GM12878 (cell line): ENCODE results near the gene GABRA6. TPM values are rescaled to one million over a fixed set of nuclear protein-coding genes. Genes with fewer than 3 reads are reported as not detected.

Experiments
- ATAC-seq: fragments of 200-7000 bp; cut with Tn5 transposase; 3 replicates; pipeline ENCODE4 v1.9.1; 2020; ENCODE audit warnings: mild to moderate bottlenecking, moderate library complexity
- BruUV-seq: library from RNA; stranded (reverse); fragments of 400-500 nt; replicated peaks from 2 replicates; lab custom pipeline; 2021; lab: Mats Ljungman, UMichigan
- CTCF ChIA-PET: fragments of 300-600 bp; sonication (Branson Sonifier 250); formaldehyde crosslinking; extraction: SDS; loops from one replicate; lab custom pipeline; 2021; ENCODE audit warnings: inconsistent platforms; lab: Yijun Ruan, JAX
- POLR2A ChIA-PET: fragments of 350-600 bp; formaldehyde crosslinking; extraction: SDS; loops from one replicate; lab custom pipeline; 2021; ENCODE audit warnings: inconsistent platforms; lab: Charles Lee
- RAD21 ChIA-PET: fragments of 300-600 bp; sonication (Branson Sonifier 250); formaldehyde crosslinking; loops from one replicate; lab custom pipeline; 2023; ENCODE audit warnings: antibody characterized with exemption; ENCODE audit not compliant: unreplicated experiment; lab: Charles Lee
- SMC1A ChIA-PET: fragments of 300-600 bp; sonication (Branson Sonifier 250); formaldehyde crosslinking; loops from one replicate; lab custom pipeline; 2023; ENCODE audit not compliant: unreplicated experiment, uncharacterized antibody; lab: Charles Lee
- DNase-seq: peaks from one replicate; pipeline ENCODE4 v3.0.0-alpha.2; 2011; ENCODE audit warnings: low read depth, low spot score
- FAIRE-seq: peaks from 3 replicates; lab custom pipeline; 2011; peaks lifted over from hg19 to GRCh38; lab: Jason Lieb, UNC
- H2AFZ ChIP-seq: 2 replicates; pipeline ENCODE4 v1.6.0; 2011; ENCODE audit warnings: low read depth, low read length, control low read depth; ENCODE audit not compliant: control insufficient read depth
- H3K27ac ChIP-seq: 2 replicates; pipeline ENCODE4 v1.5.1; 2011; ENCODE audit warnings: control low read depth; ENCODE audit not compliant: control insufficient read depth, insufficient read depth
- H3K27me3 ChIP-seq, 2 experiments: replicated peaks in 1 of 2; 2 replicates each; pipeline versions ENCODE4 v1.6.0 to v1.6.1; 2011; ENCODE audit warnings: low read length in 1 of 2; ENCODE audit not compliant: control insufficient read depth in 2 of 2, insufficient read depth in 2 of 2
- H3K36me3 ChIP-seq, 2 experiments: 2 replicates each; pipeline ENCODE4 v1.5.1; 2011; ENCODE audit warnings: low read length in 1 of 2; ENCODE audit not compliant: control insufficient read depth in 2 of 2, insufficient read depth in 2 of 2
- H3K4me1 ChIP-seq: 2 replicates; pipeline ENCODE4 v1.6.1; 2011; ENCODE audit warnings: mild to moderate bottlenecking, low read length, moderate library complexity, mixed read lengths; ENCODE audit not compliant: control insufficient read depth, insufficient read depth
- H3K4me2 ChIP-seq: 2 replicates; pipeline ENCODE4 v1.6.0; 2011; ENCODE audit warnings: control low read depth; ENCODE audit not compliant: control insufficient read depth, insufficient read depth
- H3K4me3 ChIP-seq: fragments of 200-600 bp; sonication (generic); 2 replicates; pipeline ENCODE4 v1.5.1; 2016
- H3K79me2 ChIP-seq: 2 replicates; pipeline ENCODE4 v1.6.0; 2011; ENCODE audit warnings: low read length; ENCODE audit not compliant: control insufficient read depth, insufficient read depth
- H3K9ac ChIP-seq: 2 replicates; pipeline ENCODE4 v1.8.0; 2011; ENCODE audit warnings: low read length, control low read depth, mixed read lengths; ENCODE audit not compliant: control insufficient read depth, insufficient read depth
- H3K9me3 ChIP-seq: replicated peaks from 3 replicates; pipeline ENCODE4 v1.5.1; 2011; ENCODE audit warnings: mild to moderate bottlenecking, low read length; ENCODE audit not compliant: control insufficient read depth, insufficient read depth
- H4K20me1 ChIP-seq: 2 replicates; pipeline ENCODE4 v1.6.0; 2011; ENCODE audit not compliant: control insufficient read depth, insufficient read depth
- BACH1 ChIP-seq: fragments of 450-650 bp; IDR thresholded peaks from 2 replicates; pipeline ENCODE4 v1.6.1; 2017; ENCODE audit warnings: mild to moderate bottlenecking, borderline replicate concordance
- JUND ChIP-seq: IDR thresholded peaks from 2 replicates; pipeline ENCODE4 v1.6.1; 2012; ENCODE audit warnings: low read depth, mild to moderate bottlenecking, low read length, improper control_type of control experiment, moderate library complexity
- MLLT1 ChIP-seq: fragments of 450-650 bp; IDR thresholded peaks from 2 replicates; pipeline ENCODE4 v1.6.1; 2016; ENCODE audit warnings: mild to moderate bottlenecking
- RFX5 ChIP-seq: IDR thresholded peaks from 2 replicates; pipeline ENCODE4 v1.6.1; 2011; ENCODE audit warnings: low read depth, low read length, improper control_type of control experiment
- ZBTB33 ChIP-seq: fragments of 450-650 bp; IDR thresholded peaks from 2 replicates; pipeline ENCODE4 v1.6.1; 2017; ENCODE audit warnings: mild to moderate bottlenecking
- WGBS: methylation state at CpG from one replicate; pipeline ENCODE4 v1.1.6; 2016; ENCODE audit warnings: low lambda C conversion rate; ENCODE audit not compliant: insufficient replicate concordance, insufficient coverage; ENCODE audit errors: missing lambda C conversion rate; 5-methylcytosine and 5-hydroxymethylcytosine counted together
- in situ Hi-C: fragments of 300-500 bp; cut with MboI; formaldehyde crosslinking; loops from 9 replicates; pipeline ENCODE4 v1.14.3; 2018; ENCODE audit warnings: mixed read lengths
- intact Hi-C: fragments of 100-400 bp; cut with micrococcal nuclease; formaldehyde crosslinking; loops from one replicate; pipeline ENCODE4 v1.14.2; 2022; ENCODE audit not compliant: unreplicated experiment
- polyA plus RNA-seq, 11 experiments: library from polyadenylated mRNA; depleted of rRNA in 4 of 11; unstranded in 6 of 11; stranded (reverse) in 5 of 11; fragments of >200 nt; fragmentation: Nextera tagmentation in 4 of 11; fragmentation: Illumina TruSeq in 1 of 11; extraction: Ambion mirVana in 4 of 11; extraction: Trizol in 1 of 11; gene quantifications; 1 replicate in 1 of 11; 2 replicates in 10 of 11; pipeline versions ENCODE4 v1.2.1 to v1.2.3, GENCODE V29; 2011 to 2016; ENCODE audit warnings: inconsistent platforms in 2 of 11, missing spikeins in 2 of 11, low read depth in 1 of 11
- total RNA-seq, 4 experiments: library from RNA; depleted of rRNA in 3 of 4; stranded (reverse); fragments of >200 nt in 3 of 4; fragmentation: Illumina TruSeq in 1 of 4; extraction: Trizol in 1 of 4; gene quantifications; 2 replicates each; pipeline versions ENCODE4 v1.2.1 to v1.2.3, GENCODE V29; 2013 to 2021

GABRA6 gene
- total and polyA plus RNA-seq, 10 of the 15 experiments (the other 5 are each of a cell fraction or from before 2014, with no cell fraction given) = not detected

GRCh38 chr5:161751265-161751664 lies 65.7 kb downstream of the GABRA6 start:
- no peaks in the 10 kb centered on the region for H3K36me3 ChIP-seq
- FAIRE-seq = no peak
- H3K4me1 ChIP-seq = no peaks in the 10 kb centered on the region
- H3K9me3 ChIP-seq = no peaks in the 10 kb centered on the region
- H2AFZ ChIP-seq = no peak overlapping the region
- BruUV-seq = no TSS peak
- no peak overlapping the region for H3K9ac ChIP-seq
- intact Hi-C loops = no loop called here
- RAD21 ChIA-PET = no interaction called here
- no peaks in the 10 kb centered on the region for H4K20me1 ChIP-seq
- H3K79me2 ChIP-seq = no peaks in the 10 kb centered on the region
- no peak for DNase-seq
- in situ Hi-C loops = no loop called here
- no peak for TF ChIP-seq BACH1
- no peak for TF ChIP-seq JUND
- TF ChIP-seq ZBTB33 = no peak
- no peak for TF ChIP-seq RFX5
- no peak for TF ChIP-seq MLLT1
- TF ChIP-seq, all 136 proteins: peak for 0
- H3K27ac ChIP-seq = no peak overlapping the region
- ChIA-PET SMC1A (no interaction called here), POLR2A (no interaction called here), CTCF (no interaction called here)
- ATAC-seq = no peak
- no peaks in the 10 kb centered on the region for H3K27me3 ChIP-seq
- 59% methylated on average over 10 of the region's 10 CpGs for WGBS
- no peak overlapping the region for H3K4me2 ChIP-seq
- no peak overlapping the region for H3K4me3 ChIP-seq

Other genes starting within 250 kb of the GABRA6 start
- gene GABRB2, start 139.0 kb upstream of the GABRA6 start, total RNA-seq (2014; rRNA removed) = 0.68 and 1.0 TPM in 2 replicates
- gene GABRB2, start 139.0 kb upstream of the GABRA6 start, total RNA-seq (2014; rRNA removed; fragmentation: Illumina TruSeq; extraction: Trizol) = 0.74 and 0.85 TPM in 2 replicates
- 0.56 and 0.58 TPM in 2 replicates for gene GABRB2, start 139.0 kb upstream of the GABRA6 start, total RNA-seq (2021)
- 0.12 TPM in 2 replicates for gene GABRB2, start 139.0 kb upstream of the GABRA6 start, polyA plus RNA-seq (2011; rRNA removed)
- 0.79 and 0.82 TPM in 2 replicates for gene GABRB2, start 139.0 kb upstream of the GABRA6 start, polyA plus RNA-seq (2014; fragmentation: Illumina TruSeq; extraction: Trizol)
- gene GABRB2, start 139.0 kb upstream of the GABRA6 start, polyA plus RNA-seq (2014; fragmentation: Nextera tagmentation; extraction: Ambion mirVana) = under 1 TPM; 0.13 to 0.20 TPM
- 0.27 and 0.40 TPM in 2 replicates for gene GABRB2, start 139.0 kb upstream of the GABRA6 start, polyA plus RNA-seq (2014; rRNA removed)
- under 1 TPM; 0.25 to 0.47 TPM for gene GABRB2, start 139.0 kb upstream of the GABRA6 start, polyA plus RNA-seq (2016; fragmentation: Nextera tagmentation; extraction: Ambion mirVana)
- gene GABRA1, start 162.4 kb downstream of the GABRA6 start, total RNA-seq (2014; rRNA removed) = 0.11 TPM in 1 of 2 replicates, not detected in the other
- not detected in 2 replicates for gene GABRA1, start 162.4 kb downstream of the GABRA6 start, total RNA-seq (2014; rRNA removed; fragmentation: Illumina TruSeq; extraction: Trizol)
- not detected in 2 replicates for gene GABRA1, start 162.4 kb downstream of the GABRA6 start, total RNA-seq (2021)
- not detected in 2 replicates for gene GABRA1, start 162.4 kb downstream of the GABRA6 start, polyA plus RNA-seq (2011; rRNA removed)
- gene GABRA1, start 162.4 kb downstream of the GABRA6 start, polyA plus RNA-seq (2014; fragmentation: Illumina TruSeq; extraction: Trizol) = not detected in 2 replicates
- gene GABRA1, start 162.4 kb downstream of the GABRA6 start, polyA plus RNA-seq (2014; fragmentation: Nextera tagmentation; extraction: Ambion mirVana) = not detected
- not detected in 2 replicates for gene GABRA1, start 162.4 kb downstream of the GABRA6 start, polyA plus RNA-seq (2014; rRNA removed)
- gene GABRA1, start 162.4 kb downstream of the GABRA6 start, polyA plus RNA-seq (2016; fragmentation: Nextera tagmentation; extraction: Ambion mirVana) = not detected